Umbilical cord (tissue), 2 donors: ENCODE data around the gene WBP1. TPM values are rescaled to one million over a fixed set of nuclear protein-coding genes. Genes with fewer than 3 reads are reported as not detected.
A peak's percentile ranks its signal among the peaks of the same experiment; 100 is the strongest.
"Not testable (repeated sequence)": the region's sequence is repeated elsewhere in the genome, so short reads cannot be mapped to it uniquely, and the experiment has no call there.

Experiments
- DNase-seq: peaks from one replicate; pipeline ENCODE4 v3.0.0-alpha.2; 2015; ENCODE audit warnings: low spot score
- total RNA-seq: library from RNA; depleted of rRNA; stranded (reverse); fragments of >200 nt; gene quantifications from one replicate; pipeline ENCODE4 v1.2.3, GENCODE V29; 2014; ENCODE audit warnings: low replicate concordance; ENCODE audit not compliant: insufficient read depth

WBP1 gene
- total RNA-seq, 1 donor from 2014 or later: 29.4 TPM

- no peak for DNase-seq
Measured at GRCh38 chr2:74427551-74427950, 30.7 kb upstream of the WBP1 start.

GRCh38 chr2:74428675-74429074 lies 29.6 kb upstream of the WBP1 start:
- DNase-seq: no peak

GRCh38 chr2:74429487-74430451 lies 28.5 kb upstream of the WBP1 start:
- no peak for DNase-seq

- DNase-seq: no peak
Measured at GRCh38 chr2:74430502-74430901, 27.7 kb upstream of the WBP1 start.

- DNase-seq: no peak
Measured at GRCh38 chr2:74436111-74436805, 22.0 kb upstream of the WBP1 start.

- no peak for DNase-seq
Measured at GRCh38 chr2:74436848-74437695, 21.2 kb upstream of the WBP1 start.

- no peak for DNase-seq
Measured at GRCh38 chr2:74438248-74438647, 20.0 kb upstream of the WBP1 start.

GRCh38 chr2:74439373-74439772 lies 18.9 kb upstream of the WBP1 start:
- DNase-seq: no peak

- DNase-seq: peak; percentile 89
Measured at GRCh38 chr2:74439803-74440377, 18.3 kb upstream of the WBP1 start.

GRCh38 chr2:74440378-74441169 lies 17.7 kb upstream of the WBP1 start:
- peak; percentile 97 for DNase-seq

GRCh38 chr2:74441170-74441689 lies 17.0 kb upstream of the WBP1 start:
- no peak for DNase-seq

GRCh38 chr2:74441690-74442482 lies 16.4 kb upstream of the WBP1 start, which contains the start of gene RTKN:
Gene RTKN, minus strand, starts transcription at chr2:74441937. Its CDS starts 121 bp downstream, at chr2:74441816.
- DNase-seq: peak; percentile 25

- DNase-seq: not testable (repeated sequence)
Measured at GRCh38 chr2:74442483-74443297, 15.5 kb upstream of the WBP1 start.

GRCh38 chr2:74444498-74445318 lies 13.5 kb upstream of the WBP1 start:
- no peak for DNase-seq

GRCh38 chr2:74447230-74447999 lies 10.8 kb upstream of the WBP1 start:
- DNase-seq: no peak

GRCh38 chr2:74448771-74449170 lies 9.5 kb upstream of the WBP1 start:
- DNase-seq: no peak
